GM12891 (cell line): Measurements from ENCODE around the gene RAB24.

ENCODE experiments used
- POLR2A ChIP-seq: IDR thresholded peaks from 2 replicates; pipeline ENCODE4 v1.6.1; 2011; ENCODE audit warnings: low read depth, low read length, control low read depth
- POLR2AphosphoS5 ChIP-seq: IDR thresholded peaks from 2 replicates; pipeline ENCODE4 v1.6.1; 2011; ENCODE audit warnings: low read depth, low read length, control low read depth
- POU2F2 ChIP-seq: IDR thresholded peaks from 2 replicates; pipeline ENCODE4 v1.6.1; 2011; ENCODE audit warnings: low read depth, mild to moderate bottlenecking, control low read depth, low read length, moderate library complexity
- SPI1 ChIP-seq: IDR thresholded peaks from 2 replicates; pipeline ENCODE4 v1.6.1; 2011; ENCODE audit warnings: low read depth, low read length, control low read depth

DNA sequence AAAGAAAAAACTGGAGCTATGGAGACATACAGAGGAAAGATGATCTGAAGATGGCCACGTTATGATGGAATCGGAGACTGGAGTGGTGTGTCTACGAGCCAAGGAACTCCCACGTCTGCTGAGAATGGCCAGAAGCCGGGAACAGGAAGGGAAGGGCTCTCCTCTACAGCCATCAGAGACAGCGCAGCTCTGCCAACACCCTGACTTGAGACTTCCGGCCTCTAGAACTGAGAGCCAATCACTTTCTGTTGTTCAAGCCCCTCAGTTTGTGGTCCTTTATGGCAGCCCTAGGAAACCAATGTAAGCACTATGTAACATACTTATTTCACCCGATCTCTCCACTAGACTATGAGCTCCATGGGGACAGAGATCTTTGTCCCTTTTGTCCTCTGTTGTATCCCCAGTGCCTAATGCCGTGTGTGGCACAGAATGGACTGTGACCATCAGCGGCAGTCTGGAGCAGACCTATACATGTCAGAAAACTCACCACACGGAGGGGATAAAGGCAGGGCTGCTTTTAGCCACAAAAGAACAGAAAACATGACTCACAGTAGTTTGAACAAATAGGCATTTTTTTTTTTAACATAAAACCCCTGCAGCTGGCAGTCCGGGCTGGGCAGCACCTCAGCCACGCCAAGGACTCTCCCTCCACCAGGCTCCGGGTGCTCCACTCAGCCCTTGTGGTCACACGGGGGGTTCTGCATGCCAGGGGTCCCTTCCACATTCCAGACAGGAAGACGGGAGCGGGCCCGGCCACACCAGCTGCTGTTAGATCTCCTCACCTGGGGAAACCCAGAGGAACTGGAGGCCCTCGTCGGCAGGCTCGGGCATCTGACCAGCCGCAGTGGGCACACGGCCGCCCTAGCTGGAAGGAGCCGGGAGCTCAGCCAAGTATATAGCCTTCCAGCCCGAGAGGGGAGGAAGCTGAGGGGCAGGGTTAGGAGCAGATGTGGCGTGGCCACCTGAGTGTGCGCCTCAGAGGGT lies 24.3 kb upstream of the RAB24 start:
- TF ChIP-seq SPI1 (no peak), POLR2AphosphoS5 (no peak), POLR2A (no peak), POU2F2 (no peak)
